Measurements from ENCODE around the gene HELZ. TPM values are rescaled to one million over a fixed set of nuclear protein-coding genes. Genes with fewer than 3 reads are reported as not detected.

Gene HELZ
- total and polyA plus RNA-seq, 9 donors: 8.4 to 72.8 (median 55.5) TPM

DNA sequence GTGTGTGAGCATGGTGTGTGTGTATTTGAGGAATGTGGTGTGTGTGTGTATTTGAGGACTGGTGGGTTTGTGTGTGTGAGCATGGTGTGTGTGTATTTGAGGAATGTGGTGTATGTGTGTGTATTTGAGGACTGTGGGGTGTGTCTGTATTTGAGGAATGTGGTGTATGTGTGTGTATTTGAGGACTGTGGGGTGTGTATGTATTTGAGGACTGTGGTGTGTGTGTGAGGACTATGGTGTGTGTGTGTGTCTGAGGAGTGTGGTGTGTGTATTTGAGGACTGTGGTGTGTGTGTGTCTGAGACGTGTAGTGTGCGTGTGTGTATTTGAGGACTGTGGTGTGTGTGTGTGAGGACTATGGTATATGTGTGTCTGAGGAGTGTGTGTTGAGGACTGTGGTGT lies 218.7 kb downstream of the HELZ start:
- Histone ChIP-seq H3K4me3 (no peak overlapping the region), H3K36me3 (no peaks in the 10 kb centered on the region), H3K27me3 (no peaks in the 10 kb centered on the region), H3K9me3 (no peaks in the 10 kb centered on the region), H3K27ac (no peak overlapping the region), H3K4me1 (ENCODE audit: insufficient read depth) (no peaks in the 10 kb centered on the region)
- intact Hi-C loops (cut with DNase I): no loop called here
- no peak for TF ChIP-seq POLR2A (IDR thresholded peaks at IDR 0.05)
- TF ChIP-seq EP300 (IDR thresholded peaks at IDR 0.05): no peak
- TF ChIP-seq, protein P1, sequence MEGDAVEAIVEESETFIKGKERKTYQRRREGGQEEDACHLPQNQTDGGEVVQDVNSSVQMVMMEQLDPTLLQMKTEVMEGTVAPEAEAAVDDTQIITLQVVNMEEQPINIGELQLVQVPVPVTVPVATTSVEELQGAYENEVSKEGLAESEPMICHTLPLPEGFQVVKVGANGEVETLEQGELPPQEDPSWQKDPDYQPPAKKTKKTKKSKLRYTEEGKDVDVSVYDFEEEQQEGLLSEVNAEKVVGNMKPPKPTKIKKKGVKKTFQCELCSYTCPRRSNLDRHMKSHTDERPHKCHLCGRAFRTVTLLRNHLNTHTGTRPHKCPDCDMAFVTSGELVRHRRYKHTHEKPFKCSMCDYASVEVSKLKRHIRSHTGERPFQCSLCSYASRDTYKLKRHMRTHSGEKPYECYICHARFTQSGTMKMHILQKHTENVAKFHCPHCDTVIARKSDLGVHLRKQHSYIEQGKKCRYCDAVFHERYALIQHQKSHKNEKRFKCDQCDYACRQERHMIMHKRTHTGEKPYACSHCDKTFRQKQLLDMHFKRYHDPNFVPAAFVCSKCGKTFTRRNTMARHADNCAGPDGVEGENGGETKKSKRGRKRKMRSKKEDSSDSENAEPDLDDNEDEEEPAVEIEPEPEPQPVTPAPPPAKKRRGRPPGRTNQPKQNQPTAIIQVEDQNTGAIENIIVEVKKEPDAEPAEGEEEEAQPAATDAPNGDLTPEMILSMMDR (IDR thresholded peaks at IDR 0.05): no peak
- no peak for DNase-seq
- WGBS, 3 donors: 53 to 87% (median 77%) methylated on average over 1 to 2 of the region's 2 CpGs

DNA sequence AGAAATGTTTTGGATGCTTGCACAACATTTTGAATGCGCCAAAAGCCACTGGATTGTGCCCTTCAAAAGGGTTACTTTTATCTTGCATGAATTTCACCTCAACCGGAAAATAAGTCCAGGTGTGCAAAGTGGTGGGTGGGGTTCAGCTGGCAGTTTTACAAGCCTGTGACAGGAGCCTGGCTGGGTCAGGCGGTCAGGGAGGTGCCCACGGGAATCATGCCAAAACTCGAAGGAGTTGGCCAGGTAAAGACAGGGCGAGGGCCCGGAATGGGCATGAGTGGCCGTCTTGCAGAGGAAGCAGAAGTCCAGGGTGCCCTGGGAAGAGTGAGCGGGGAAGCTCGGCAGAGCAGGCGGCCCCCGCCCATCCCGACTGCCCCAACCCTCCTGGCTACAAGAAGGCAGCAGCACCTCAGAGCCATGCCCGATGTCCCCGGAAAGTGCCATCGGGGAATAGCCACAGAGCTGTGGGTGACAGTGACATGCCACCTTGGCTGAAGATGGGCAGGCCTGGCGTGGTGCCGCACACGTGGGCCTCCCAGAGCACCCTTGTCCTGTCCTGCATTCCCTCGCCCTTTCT lies 219.7 kb downstream of the HELZ start:
- Histone ChIP-seq H3K4me3 (no peak overlapping the region), H3K9me3 (no peaks in the 10 kb centered on the region), H3K27me3 (no peaks in the 10 kb centered on the region), H3K27ac (no peak overlapping the region), H3K36me3 (no peaks in the 10 kb centered on the region), H3K4me1 (ENCODE audit: insufficient read depth) (no peaks in the 10 kb centered on the region)
- WGBS, 3 donors: 83 to 94% (median 86%) methylated on average over 20 of the region's 20 CpGs
- intact Hi-C loops (cut with DNase I): no loop called here
- no peak for DNase-seq
- TF ChIP-seq POLR2A (IDR thresholded peaks at IDR 0.05) (no peak), EP300 (IDR thresholded peaks at IDR 0.05) (no peak)
- TF ChIP-seq, protein P1 (IDR thresholded peaks at IDR 0.05): no peak

DNA sequence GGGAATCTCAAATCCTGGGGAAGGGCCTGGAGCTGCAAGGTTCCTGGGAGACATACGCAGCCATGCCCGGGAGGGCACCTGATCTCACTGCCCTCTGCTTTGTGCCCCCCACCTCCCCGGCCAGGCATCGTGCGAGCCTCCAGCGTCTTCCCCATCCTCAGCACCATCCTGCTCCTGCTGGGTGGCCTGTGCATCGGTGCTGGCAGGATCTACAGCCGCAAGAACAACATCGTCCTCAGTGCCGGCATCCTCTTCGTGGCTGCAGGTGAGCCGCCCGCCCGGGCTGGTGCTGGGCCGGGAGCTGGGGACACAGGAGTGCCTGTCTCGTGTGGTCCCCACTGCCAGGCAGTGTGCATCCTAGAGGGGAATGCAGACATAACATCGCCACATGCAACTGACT lies 220.3 kb downstream of the HELZ start:
- Histone ChIP-seq H3K36me3 (no peaks in the 10 kb centered on the region), H3K27me3 (no peaks in the 10 kb centered on the region), H3K9me3 (no peaks in the 10 kb centered on the region), H3K4me1 (ENCODE audit: insufficient read depth) (no peaks in the 10 kb centered on the region), H3K4me3 (no peak overlapping the region), H3K27ac (no peak overlapping the region)
- WGBS, 3 donors: 84 to 95% (median 89%) methylated on average over 17 of the region's 17 CpGs
- intact Hi-C loops (cut with DNase I): no loop called here
- no peak for DNase-seq
- TF ChIP-seq EP300 (IDR thresholded peaks at IDR 0.05) (no peak), POLR2A (IDR thresholded peaks at IDR 0.05) (no peak)
- TF ChIP-seq, protein P1 (IDR thresholded peaks at IDR 0.05): no peak

DNA sequence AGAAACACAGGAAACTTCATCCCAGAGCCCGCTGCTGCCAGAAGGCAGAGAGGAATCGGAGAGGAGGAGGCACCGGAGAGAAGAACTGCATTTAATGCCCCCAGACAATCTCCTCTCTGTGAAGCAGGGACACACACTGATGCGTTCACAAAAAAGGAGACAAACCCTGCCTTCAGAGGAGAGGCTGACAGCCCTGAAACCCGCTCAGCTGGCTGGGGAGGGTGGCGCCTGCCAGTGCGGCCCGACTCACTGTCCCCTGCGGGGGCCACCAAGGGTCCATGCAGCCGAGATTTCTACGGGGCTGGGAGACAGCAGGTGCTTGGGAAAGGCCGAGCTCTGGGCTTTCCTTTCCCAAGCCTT lies 222.6 kb downstream of the HELZ start:
- Histone ChIP-seq H3K9me3 (no peaks in the 10 kb centered on the region), H3K36me3 (no peaks in the 10 kb centered on the region), H3K27me3 (no peaks in the 10 kb centered on the region), H3K4me1 (ENCODE audit: insufficient read depth) (no peaks in the 10 kb centered on the region), H3K27ac (no peak overlapping the region), H3K4me3 (no peak overlapping the region)
- TF ChIP-seq EP300 (IDR thresholded peaks at IDR 0.05) (no peak), POLR2A (IDR thresholded peaks at IDR 0.05) (no peak)
- TF ChIP-seq, protein P1 (IDR thresholded peaks at IDR 0.05): no peak
- intact Hi-C loops (cut with DNase I): no loop called here
- WGBS, 3 donors: 85 to 93% (median 89%) methylated on average over 12 of the region's 12 CpGs
- DNase-seq: no peak

Data from ovary (tissue), 9 donors.